GM19395 (cell line): ENCODE results near the gene IL20RB.

Source experiments
- ATAC-seq: cut with Tn5 transposase; IDR thresholded peaks from one replicate; pipeline ENCODE4 v1.9.1; 2021; ENCODE audit warnings: mild to moderate bottlenecking, moderate library complexity; ENCODE audit not compliant: unreplicated experiment

IL20RB gene

GRCh38 chr3:136957751-136958288 is at the start of gene IL20RB:
Gene IL20RB, plus strand, starts transcription at chr3:136957983. Its CDS starts 131 bp downstream, at chr3:136958114.
- no peak for ATAC-seq

- no peak for ATAC-seq
Measured at GRCh38 chr3:136908297-136908696, 49.5 kb upstream of the IL20RB start.

DNA sequence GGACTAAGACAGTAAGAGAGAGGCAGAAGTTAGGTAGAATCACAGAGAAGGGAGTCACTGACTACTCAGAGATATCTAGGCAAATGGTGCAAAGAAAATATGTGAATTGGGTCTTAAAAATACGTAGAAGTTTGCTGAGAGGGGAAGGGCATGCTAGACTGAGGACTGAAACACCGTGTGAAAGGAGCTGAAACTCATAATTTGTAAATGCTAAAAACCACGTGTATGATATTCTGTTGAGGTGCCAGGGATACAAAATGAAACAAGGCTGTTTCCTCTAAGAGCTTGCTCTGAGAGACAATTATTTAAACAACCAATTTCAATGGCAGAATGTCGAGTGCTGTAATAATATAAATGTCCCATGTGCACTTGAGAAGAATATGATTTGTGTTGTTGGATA is 48.6 kb upstream of the IL20RB start:
- peak; percentile 73 for ATAC-seq

GRCh38 chr3:136910697-136911096 is 47.1 kb upstream of the IL20RB start:
- ATAC-seq: no peak

DNA sequence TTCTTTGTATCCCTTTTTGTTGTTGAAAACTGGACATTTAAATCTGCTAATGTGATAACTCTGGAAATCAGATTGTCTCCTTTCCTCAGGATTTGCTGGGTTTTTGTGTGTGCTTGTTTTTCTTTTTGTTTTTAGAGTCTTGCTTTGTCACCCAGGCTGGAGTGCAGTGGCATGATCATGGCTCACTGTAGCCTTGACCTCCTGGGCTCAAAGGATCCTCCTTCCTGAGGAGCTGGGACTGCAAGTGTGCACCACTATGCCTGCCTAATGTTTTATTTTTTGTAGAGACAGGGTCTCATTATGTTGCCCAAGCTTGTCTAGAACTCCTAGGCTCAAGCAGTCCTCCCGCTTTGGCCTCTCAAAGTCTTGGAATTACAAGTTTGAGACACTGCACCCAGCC is 44.6 kb upstream of the IL20RB start:
- ATAC-seq: no peak

DNA sequence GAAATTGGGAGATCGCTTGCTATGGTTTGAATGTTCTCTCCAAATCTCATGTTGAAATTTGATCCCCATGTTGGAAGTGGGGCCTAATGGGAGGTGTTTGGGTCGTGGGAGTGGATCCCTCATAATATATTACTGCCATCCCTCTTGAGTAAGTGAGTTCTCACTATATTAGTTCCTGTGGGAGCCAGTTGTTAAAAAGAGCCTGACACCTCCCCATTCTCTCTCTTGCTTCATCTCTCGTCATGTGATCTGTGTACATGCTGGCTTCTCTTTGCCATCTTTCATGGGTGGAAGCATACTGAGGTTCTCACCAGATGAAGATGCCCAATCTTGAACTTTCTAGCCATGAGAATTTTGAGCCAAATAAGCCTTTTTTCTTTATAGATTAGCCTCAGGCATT is 43.0 kb upstream of the IL20RB start:
- ATAC-seq: no peak

DNA sequence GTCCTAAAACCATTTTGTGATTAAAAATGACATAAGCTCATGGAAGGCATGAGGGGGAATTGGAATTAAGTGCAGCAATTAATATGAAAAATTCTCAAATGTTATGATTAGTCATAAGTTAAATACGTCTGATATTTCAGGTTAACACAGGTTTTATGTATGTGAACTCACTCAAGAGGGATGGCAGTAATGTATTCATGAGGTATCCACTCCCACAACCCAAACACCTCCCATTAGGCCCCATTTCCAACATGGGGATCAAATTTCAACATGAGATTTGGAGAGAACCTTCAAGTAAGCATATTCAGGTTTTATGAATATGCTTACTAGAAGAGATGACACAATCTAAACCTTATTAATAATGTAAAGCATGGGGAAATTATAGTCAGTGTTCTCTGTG is 41.6 kb upstream of the IL20RB start:
- no peak for ATAC-seq

DNA sequence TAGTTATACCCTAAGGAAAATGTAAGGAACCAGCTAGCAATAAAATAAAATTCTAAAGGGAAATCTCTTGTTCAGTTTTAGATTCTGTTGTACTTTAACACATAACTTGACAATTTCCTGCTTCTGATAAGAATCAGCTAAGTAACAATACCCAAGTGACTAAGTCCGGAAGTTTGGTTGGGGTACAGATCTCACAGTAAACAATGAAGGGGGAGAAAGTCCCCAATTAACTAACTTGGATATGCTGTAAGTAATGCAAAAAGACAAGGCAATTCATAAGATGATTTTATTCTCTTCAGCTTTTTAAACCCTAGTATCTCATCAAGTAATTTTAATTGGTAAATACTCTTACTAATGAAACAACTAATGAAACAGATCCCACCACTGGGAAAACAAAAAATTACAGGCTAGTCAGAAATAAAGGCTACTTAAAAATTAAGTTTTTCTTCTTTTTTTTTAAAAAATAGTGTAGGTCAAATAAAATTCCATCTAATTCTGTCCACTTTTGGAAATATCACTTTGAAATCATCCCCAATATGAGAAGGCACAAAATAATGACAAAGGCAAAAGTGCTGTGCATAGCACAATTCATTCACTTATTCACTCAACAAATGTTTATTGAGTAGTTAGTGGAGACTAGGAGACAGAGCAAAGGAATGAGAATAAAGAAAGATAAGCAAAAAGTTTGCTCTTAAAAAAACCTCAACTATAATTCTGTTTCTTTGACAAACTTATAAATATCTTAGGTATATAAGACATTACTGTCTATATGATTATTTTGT is 37.8 kb upstream of the IL20RB start:
- ATAC-seq: no peak

- ATAC-seq: no peak
Measured at GRCh38 chr3:136920904-136921611, 36.7 kb upstream of the IL20RB start.

DNA sequence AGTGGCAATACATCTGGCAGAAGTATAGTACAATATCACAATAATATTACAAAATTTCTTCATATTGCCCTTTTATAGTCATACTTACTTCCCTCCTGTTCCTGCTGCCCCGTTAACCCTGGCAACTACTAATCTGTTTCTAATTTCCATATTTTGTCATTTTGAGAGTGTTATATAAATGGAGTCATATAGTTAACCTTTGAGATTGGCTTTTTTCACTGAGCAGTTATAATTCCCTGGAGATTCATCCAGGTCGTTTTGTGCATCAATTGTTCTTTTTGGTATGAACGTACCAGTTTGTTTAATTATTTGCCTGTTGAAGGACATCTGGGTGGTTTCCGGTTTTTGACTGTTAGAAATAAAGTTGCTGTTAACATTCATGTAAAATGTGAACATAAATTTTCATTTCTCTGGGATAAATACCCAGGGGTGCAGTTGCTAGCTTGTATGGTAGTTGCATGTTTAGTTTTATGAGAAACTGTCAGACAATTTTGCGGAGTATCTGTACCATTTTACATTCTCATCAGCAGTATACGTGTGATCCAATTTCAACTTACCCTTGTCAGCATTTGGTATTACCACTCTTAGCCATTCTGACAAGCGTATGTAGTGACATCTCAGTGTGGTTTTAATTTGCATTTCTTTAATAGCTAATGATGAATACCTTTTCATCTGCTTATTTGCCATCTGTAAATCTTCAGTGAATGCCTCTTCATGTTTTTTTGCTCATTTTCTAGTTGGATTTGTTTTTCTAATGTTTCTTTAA is 32.2 kb upstream of the IL20RB start:
- ATAC-seq: peak; percentile 58

DNA sequence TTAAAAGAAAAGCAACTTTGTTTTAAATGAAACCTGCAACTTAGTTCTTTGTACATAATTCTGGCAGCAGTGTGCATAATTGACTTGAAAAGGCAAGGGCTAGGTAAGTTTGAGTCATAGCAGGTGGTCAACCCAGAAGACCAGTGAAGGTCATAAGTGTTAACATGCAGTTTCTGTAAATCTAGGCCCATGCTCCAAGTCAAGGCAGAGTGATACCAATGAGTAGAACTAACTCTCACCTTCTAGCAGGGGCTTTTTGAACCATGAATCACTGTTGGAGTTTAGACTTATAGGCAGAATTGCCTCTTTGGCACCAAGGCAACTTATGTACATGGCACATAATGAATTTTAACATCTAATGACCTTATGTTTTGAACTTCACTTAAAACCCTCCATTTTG is 29.5 kb upstream of the IL20RB start:
- no peak for ATAC-seq

DNA sequence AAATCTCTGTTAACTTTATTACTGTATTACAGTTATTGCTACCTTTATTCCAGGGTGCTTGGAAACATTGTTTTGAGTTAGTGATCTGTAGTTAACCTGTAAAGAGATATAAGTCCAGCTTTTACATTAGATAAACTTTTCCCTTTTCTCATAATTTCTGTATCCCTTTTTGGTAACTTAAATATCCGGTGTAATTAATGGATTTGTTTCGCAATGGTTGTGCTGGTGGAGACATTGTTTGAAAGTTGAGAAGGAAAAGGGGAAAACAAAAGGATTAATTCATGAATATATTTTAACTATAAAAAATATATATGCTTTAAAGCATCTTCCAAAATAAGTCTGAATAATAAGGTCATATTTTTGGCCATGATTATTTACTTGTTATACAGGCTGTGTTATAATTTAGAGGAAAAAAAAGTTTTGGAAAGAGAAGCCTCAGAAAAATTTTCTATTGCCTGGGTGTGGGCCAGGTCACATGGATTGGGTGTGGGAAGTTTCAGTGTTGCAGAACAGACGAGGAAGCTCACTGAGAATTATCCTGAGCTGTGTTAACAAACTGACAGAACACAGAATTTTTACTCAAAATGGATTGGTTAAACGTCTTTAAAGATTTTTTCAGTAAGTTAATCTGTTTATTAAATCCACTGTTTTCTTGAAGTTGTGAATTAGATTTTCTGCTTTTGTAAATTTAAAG is 27.7 kb upstream of the IL20RB start:
- no peak for ATAC-seq

GRCh38 chr3:136931606-136932005 is 26.2 kb upstream of the IL20RB start:
- no peak for ATAC-seq

- ATAC-seq: peak; percentile 65
Measured at GRCh38 chr3:136932523-136932922, 25.3 kb upstream of the IL20RB start.

DNA sequence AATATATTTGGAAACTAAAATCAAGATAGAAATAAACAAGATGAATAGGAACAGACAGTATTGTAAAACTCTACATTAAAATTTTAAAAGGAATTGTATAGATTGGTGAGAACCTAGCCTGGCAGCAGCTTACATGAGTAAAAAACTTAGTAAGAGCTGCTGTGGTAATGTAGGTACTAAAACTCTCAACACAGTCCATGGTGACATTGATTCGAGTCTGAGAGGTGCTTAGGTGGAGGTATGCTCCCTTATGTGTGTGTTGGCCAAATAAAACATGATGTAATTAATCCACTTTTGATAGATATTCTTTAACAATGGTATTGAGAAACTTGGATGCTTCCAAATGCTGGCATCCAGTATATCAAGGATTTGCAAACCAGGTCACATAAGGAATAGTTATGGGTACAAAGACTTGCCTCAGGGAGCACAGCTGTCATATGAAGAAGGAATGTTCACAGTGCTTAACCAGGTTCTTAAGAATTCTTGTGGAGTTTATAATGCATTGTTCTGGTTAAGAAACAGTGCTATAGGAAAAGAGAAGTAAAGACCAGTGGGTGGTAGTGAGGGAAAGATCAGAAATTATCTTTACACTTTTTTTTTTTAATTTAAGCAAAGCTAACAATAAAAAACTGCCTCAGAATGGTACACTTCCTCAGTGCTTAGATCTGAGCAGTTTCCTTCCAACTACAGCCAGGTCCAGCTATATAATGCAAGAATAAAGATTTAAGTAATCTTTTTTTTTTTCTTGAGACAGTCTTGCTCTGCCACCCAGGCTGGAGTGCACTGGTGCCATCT is 24.6 kb upstream of the IL20RB start:
- ATAC-seq: no peak

- ATAC-seq: no peak
Measured at GRCh38 chr3:136937175-136937574, 20.6 kb upstream of the IL20RB start.

DNA sequence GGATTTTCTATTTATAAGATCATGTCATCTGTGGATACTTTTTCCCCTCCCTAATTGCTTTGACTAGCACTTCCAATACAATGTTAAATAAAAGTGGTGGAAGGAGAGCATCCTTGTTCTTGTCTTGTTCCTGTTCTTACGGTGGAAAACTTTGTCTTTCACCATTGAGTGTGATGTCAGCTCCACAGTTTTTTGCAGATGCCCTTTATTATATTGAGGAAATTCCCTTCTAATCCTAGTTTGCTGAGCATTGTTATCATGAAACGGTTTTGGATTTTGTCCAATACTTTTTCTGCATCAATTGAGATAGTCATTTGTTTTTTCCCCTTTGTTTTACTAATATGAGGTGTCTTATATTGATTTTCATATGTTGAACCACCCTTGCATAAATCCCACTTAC is 19.9 kb upstream of the IL20RB start:
- ATAC-seq: no peak

GRCh38 chr3:136938334-136938733 is 19.4 kb upstream of the IL20RB start:
- no peak for ATAC-seq

GRCh38 chr3:136939489-136939888 is 18.3 kb upstream of the IL20RB start:
- no peak for ATAC-seq

DNA sequence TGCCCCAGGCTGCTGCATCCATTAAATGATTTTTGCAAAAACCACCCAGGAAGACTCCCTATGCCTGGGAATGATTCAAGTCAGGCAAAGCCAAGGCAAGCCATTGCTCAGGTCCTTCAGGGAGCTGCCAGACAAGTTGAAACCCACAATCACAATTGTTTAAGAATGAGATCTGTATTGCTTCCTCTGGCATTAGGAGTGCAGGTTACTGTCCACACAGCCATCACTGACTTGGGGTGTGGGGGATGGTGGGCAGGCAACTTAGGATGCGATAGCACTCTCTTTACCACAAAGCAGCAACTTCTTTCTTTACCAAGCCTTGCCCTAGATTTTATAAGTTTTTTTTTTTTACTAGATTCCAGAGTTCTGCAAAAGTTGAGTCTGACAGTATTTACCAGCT is 15.0 kb upstream of the IL20RB start:
- ATAC-seq: no peak
